Endodermal cell (in vitro differentiated cells): Measurements from ENCODE around the gene USP14. TPM values are rescaled to one million over a fixed set of nuclear protein-coding genes. Genes with fewer than 3 reads are reported as not detected.
"Not testable (repeated sequence)": the region's sequence is repeated elsewhere in the genome, so short reads cannot be mapped to it uniquely, and the experiment has no call there.

Experiments used
- DNase-seq: peaks from one replicate; pipeline ENCODE4 v3.0.0-alpha.2; 2017
- H3K27ac ChIP-seq: 2 replicates; pipeline ENCODE4 v1.5.1; 2013; ENCODE audit warnings: mild to moderate bottlenecking, low read depth, low read length, moderate library complexity
- H3K27me3 ChIP-seq: 2 replicates; pipeline ENCODE4 v1.6.1; 2013; ENCODE audit warnings: mild to moderate bottlenecking, low read length, moderate library complexity; ENCODE audit not compliant: insufficient read depth, control insufficient read depth, poor library complexity, severe bottlenecking
- H3K36me3 ChIP-seq: 2 replicates; pipeline ENCODE4 v1.7.0; 2013; ENCODE audit warnings: mild to moderate bottlenecking, low read length, moderate library complexity; ENCODE audit not compliant: control insufficient read depth, insufficient read depth
- H3K4me1 ChIP-seq: one replicate; pipeline ENCODE4 v1.7.0; 2013; ENCODE audit warnings: low read length; ENCODE audit not compliant: control insufficient read depth, insufficient read depth
- H3K4me3 ChIP-seq: 2 replicates; pipeline ENCODE4 v1.5.1; 2013; ENCODE audit warnings: mild to moderate bottlenecking, low read length, moderate library complexity
- H3K9ac ChIP-seq: 2 replicates; pipeline ENCODE4 v1.6.1; 2013; ENCODE audit warnings: mild to moderate bottlenecking, low read length, moderate library complexity; ENCODE audit not compliant: poor library complexity, severe bottlenecking; ENCODE audit errors: extremely low read depth
- H3K9me3 ChIP-seq: 2 replicates; pipeline ENCODE4 v1.6.1; 2013; ENCODE audit warnings: mild to moderate bottlenecking, low read length, moderate library complexity; ENCODE audit not compliant: control insufficient read depth
- H3K27ac Mint-ChIP-seq: 2 replicates; pipeline ENCODE4 v1.8.0; 2020; ENCODE audit warnings: mixed read lengths
- H3K27me3 Mint-ChIP-seq: 2 replicates; pipeline ENCODE4 v1.8.0; 2021; ENCODE audit warnings: mild to moderate bottlenecking, mixed read lengths; ENCODE audit not compliant: insufficient read depth
- H3K36me3 Mint-ChIP-seq: 2 replicates; pipeline ENCODE4 v1.8.0; 2020; ENCODE audit warnings: low read depth, mixed read lengths
- H3K4me1 Mint-ChIP-seq: 2 replicates; pipeline ENCODE4 v1.8.0; 2020; ENCODE audit warnings: mixed read lengths
- H3K4me3 Mint-ChIP-seq: 2 replicates; pipeline ENCODE4 v1.8.0; 2020; ENCODE audit warnings: mild to moderate bottlenecking, moderate library complexity, mixed read lengths
- H3K9me3 Mint-ChIP-seq: 2 replicates; pipeline ENCODE4 v1.8.0; 2020; ENCODE audit warnings: mild to moderate bottlenecking, mixed read lengths
- CTCF ChIP-seq: fragments of 200-600 bp; sonication (generic); conservative IDR thresholded peaks from 2 replicates; pipeline ENCODE4 v1.5.0; 2021; ENCODE audit warnings: antibody characterized with exemption, mild to moderate bottlenecking
- WGBS, 2 experiments: methylation state at CpG; one replicate each; pipeline versions ENCODE4 v1.1.5 to v1.1.7; 2013; ENCODE audit warnings: missing lambda C conversion rate in 2 of 2, mixed read lengths in 1 of 2; ENCODE audit not compliant: insufficient coverage in 1 of 2, insufficient read length in 1 of 2; 5-methylcytosine and 5-hydroxymethylcytosine counted together
- total RNA-seq, 2 donors: library from RNA; stranded (reverse); fragmentation: NEBNext Ultra II Directional in 1 of 2; extraction: Animal tissue kit (Norgen Biotek cat#: 25700) in 1 of 2; gene quantifications; 2 replicates in 1 of 2; 3 replicates in 1 of 2; pipeline ENCODE4 v1.2.1, GENCODE V29; 2021

USP14 gene
- total RNA-seq, 2 donors from 2014 or later: 76.2 to 92.4 TPM

- H3K36me3 Mint-ChIP-seq: no peaks in the 10 kb centered on the region
- peaks cover 4% of the 10 kb centered on the region for H3K27me3 Mint-ChIP-seq
- TF ChIP-seq CTCF: no peak
- peaks cover 4% of the 10 kb centered on the region for H3K9me3 ChIP-seq
- H3K27ac ChIP-seq: no peak overlapping the region
- no peak overlapping the region for H3K4me3 Mint-ChIP-seq
- no peaks in the 10 kb centered on the region for H3K36me3 ChIP-seq
- no peak overlapping the region for H3K4me3 ChIP-seq
- DNase-seq: no peak
- H3K4me1 ChIP-seq: no peaks in the 10 kb centered on the region
- H3K4me1 Mint-ChIP-seq: no peaks in the 10 kb centered on the region
- H3K27ac Mint-ChIP-seq: no peak overlapping the region
- WGBS, 2 experiments: 77 to 79% methylated on average over 6 to 7 of the region's 7 CpGs
- peaks cover 10% of the 10 kb centered on the region for H3K9me3 Mint-ChIP-seq
- no peak overlapping the region for H3K9ac ChIP-seq
- no peaks in the 10 kb centered on the region for H3K27me3 ChIP-seq
Measured at GRCh38 chr18:140670-141266, 17.6 kb upstream of the USP14 start.

- H3K27ac Mint-ChIP-seq, H3K27ac ChIP-seq, H3K9me3 ChIP-seq, H3K36me3 Mint-ChIP-seq, H3K36me3 ChIP-seq, H3K4me1 ChIP-seq, H3K4me3 ChIP-seq, H3K4me1 Mint-ChIP-seq, DNase-seq, H3K27me3 Mint-ChIP-seq, H3K4me3 Mint-ChIP-seq, H3K27me3 ChIP-seq, H3K9ac ChIP-seq: not testable (repeated sequence)
- peaks cover 14% of the 10 kb centered on the region for H3K9me3 Mint-ChIP-seq
- WGBS, 2 experiments: 78 to 84% methylated on average over 5 to 7 of the region's 7 CpGs
Measured at GRCh38 chr18:142624-143296, 15.6 kb upstream of the USP14 start.

- H3K27me3 ChIP-seq: no peaks in the 10 kb centered on the region
- no peak overlapping the region for H3K4me3 Mint-ChIP-seq
- no peak overlapping the region for H3K27ac ChIP-seq
- H3K27ac Mint-ChIP-seq: no peak overlapping the region
- 60 to 78% methylated on average over 1 to 5 of the region's 6 CpGs for WGBS, 2 experiments
- H3K9me3 ChIP-seq: no peaks in the 10 kb centered on the region
- no peak for TF ChIP-seq CTCF
- no peaks in the 10 kb centered on the region for H3K4me1 ChIP-seq
- no peak for DNase-seq
- H3K36me3 Mint-ChIP-seq: no peaks in the 10 kb centered on the region
- no peaks in the 10 kb centered on the region for H3K36me3 ChIP-seq
- no peak overlapping the region for H3K9ac ChIP-seq
- H3K4me3 ChIP-seq: no peak overlapping the region
- no peaks in the 10 kb centered on the region for H3K4me1 Mint-ChIP-seq
- H3K9me3 Mint-ChIP-seq: peaks cover 4% of the 10 kb centered on the region
- H3K27me3 Mint-ChIP-seq: peaks cover 17% of the 10 kb centered on the region
Measured at GRCh38 chr18:148841-149240, 9.5 kb upstream of the USP14 start.
